Measurements from ENCODE around the gene MAML3.

Gene MAML3

DNA sequence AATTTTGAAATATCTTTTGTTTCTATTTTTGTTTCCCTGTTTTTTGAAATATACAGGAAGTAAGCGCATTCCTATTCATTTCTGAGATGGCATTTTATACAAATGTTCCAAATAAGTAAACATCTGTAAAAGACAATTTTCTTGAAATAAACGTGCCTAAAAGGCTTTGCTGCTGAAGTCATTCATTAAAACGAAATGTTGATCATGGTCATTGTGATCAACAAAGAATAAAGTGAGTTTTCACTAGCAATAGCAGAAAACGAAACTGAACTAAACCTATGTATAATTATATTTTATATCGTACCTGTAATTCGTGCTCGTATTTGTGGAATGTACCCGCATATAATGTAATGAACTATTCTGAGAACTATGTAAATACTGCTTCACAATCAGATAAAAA lies 267.2 kb downstream of the MAML3 start:
- Histone ChIP-seq H2AFZ (ENCODE audit: low read length) (no peak overlapping the region), H3K4me3 (ENCODE audit: low read depth, low read length, poor library complexity, severe bottlenecking) (no peak overlapping the region)

DNA sequence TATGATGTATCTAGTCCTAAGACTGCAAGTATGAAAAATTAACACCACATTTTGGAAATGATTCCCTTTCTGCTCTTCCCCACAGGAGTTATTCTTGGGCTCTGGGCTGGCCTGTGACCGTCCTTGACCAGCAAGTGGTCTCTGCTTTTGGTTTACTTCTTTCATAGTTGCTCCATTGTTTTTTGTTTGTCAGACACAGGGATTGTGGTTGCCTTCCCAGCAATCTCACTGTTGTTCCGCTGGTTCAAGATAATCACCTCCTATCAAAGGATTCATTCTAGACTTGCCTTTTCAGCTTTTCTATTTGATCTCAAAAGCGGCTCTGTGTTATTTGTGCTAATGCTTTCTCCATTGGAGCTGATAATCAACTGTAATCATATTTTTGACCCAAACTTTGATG lies 269.5 kb downstream of the MAML3 start:
- H3F3A ChIP-seq (ENCODE audit: insufficient read depth, low read length): no peaks in the 10 kb centered on the region

More for the DNA sequence above, 267.2 kb downstream of the MAML3 start:
- H3K27ac ChIP-seq (ENCODE audit: low read depth, low read length, poor library complexity, severe bottlenecking): no peak overlapping the region
- no peak overlapping the region for H3K4me2 ChIP-seq (ENCODE audit: low read length)
- no peak overlapping the region for H3K9ac ChIP-seq (ENCODE audit: low read length)
- no peaks in the 10 kb centered on the region for H3K4me1 ChIP-seq (ENCODE audit: insufficient read depth, low read length, severe bottlenecking)
- no peaks in the 10 kb centered on the region for H3K9me2 ChIP-seq (ENCODE audit: low read depth, low read length)
- no peaks in the 10 kb centered on the region for H3F3A ChIP-seq (ENCODE audit: insufficient read depth, low read length)
- no peaks in the 10 kb centered on the region for H3K27me3 ChIP-seq (ENCODE audit: insufficient read depth, low read length)
- no peaks in the 10 kb centered on the region for H3K36me3 ChIP-seq (ENCODE audit: insufficient read depth, low read length)
- H3K79me2 ChIP-seq (ENCODE audit: insufficient read depth, low read length): no peaks in the 10 kb centered on the region
- no peaks in the 10 kb centered on the region for H3K9me3 ChIP-seq (ENCODE audit: low read length)
- H4K20me1 ChIP-seq (ENCODE audit: insufficient read depth, low read length): no peaks in the 10 kb centered on the region
- TF ChIP-seq, protein P1, sequence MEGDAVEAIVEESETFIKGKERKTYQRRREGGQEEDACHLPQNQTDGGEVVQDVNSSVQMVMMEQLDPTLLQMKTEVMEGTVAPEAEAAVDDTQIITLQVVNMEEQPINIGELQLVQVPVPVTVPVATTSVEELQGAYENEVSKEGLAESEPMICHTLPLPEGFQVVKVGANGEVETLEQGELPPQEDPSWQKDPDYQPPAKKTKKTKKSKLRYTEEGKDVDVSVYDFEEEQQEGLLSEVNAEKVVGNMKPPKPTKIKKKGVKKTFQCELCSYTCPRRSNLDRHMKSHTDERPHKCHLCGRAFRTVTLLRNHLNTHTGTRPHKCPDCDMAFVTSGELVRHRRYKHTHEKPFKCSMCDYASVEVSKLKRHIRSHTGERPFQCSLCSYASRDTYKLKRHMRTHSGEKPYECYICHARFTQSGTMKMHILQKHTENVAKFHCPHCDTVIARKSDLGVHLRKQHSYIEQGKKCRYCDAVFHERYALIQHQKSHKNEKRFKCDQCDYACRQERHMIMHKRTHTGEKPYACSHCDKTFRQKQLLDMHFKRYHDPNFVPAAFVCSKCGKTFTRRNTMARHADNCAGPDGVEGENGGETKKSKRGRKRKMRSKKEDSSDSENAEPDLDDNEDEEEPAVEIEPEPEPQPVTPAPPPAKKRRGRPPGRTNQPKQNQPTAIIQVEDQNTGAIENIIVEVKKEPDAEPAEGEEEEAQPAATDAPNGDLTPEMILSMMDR (IDR thresholded peaks at IDR 0.05; ENCODE audit: low read length): no peak
- no peak for TF ChIP-seq EZH2 (IDR thresholded peaks at IDR 0.05; ENCODE audit: borderline replicate concordance, low read length)

DNA sequence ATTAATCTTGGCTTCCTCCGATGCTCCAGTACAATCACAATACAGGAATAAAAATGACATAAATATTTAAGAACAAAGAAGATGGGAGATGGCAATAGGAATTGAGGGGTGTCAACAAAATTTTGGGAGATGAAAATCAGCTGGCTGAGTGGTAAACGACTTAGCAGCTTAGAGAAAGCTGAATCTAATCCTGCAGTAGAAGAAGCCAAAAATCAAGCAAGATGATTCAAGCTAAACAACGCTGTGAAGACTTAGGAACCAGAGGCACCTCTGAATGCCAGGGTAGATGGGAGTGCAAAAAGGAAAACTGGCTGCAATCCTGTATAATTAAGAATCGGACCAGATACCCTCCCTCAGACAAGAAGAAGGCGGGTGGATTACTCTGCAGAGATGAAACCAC lies 273.1 kb downstream of the MAML3 start:
- H3K4me3 ChIP-seq (ENCODE audit: low read depth, low read length, poor library complexity, severe bottlenecking): no peak overlapping the region
- no peaks in the 10 kb centered on the region for H3K9me3 ChIP-seq (ENCODE audit: low read length)
- no peaks in the 10 kb centered on the region for H3K36me3 ChIP-seq (ENCODE audit: insufficient read depth, low read length)
- no peaks in the 10 kb centered on the region for H3K27me3 ChIP-seq (ENCODE audit: insufficient read depth, low read length)
- H3K4me1 ChIP-seq (ENCODE audit: insufficient read depth, low read length, severe bottlenecking): no peaks in the 10 kb centered on the region
- no peaks in the 10 kb centered on the region for H3K79me2 ChIP-seq (ENCODE audit: insufficient read depth, low read length)
- no peak overlapping the region for H3K4me2 ChIP-seq (ENCODE audit: low read length)
- TF ChIP-seq EZH2 (IDR thresholded peaks at IDR 0.05; ENCODE audit: borderline replicate concordance, low read length): no peak
- TF ChIP-seq, protein P1 (IDR thresholded peaks at IDR 0.05; ENCODE audit: low read length): no peak
- H3K27ac ChIP-seq (ENCODE audit: low read depth, low read length, poor library complexity, severe bottlenecking): no peak overlapping the region
- H2AFZ ChIP-seq (ENCODE audit: low read length): no peak overlapping the region
- H3F3A ChIP-seq (ENCODE audit: insufficient read depth, low read length): no peaks in the 10 kb centered on the region
- H4K20me1 ChIP-seq (ENCODE audit: insufficient read depth, low read length): no peaks in the 10 kb centered on the region
- H3K9ac ChIP-seq (ENCODE audit: low read length): no peak overlapping the region
- H3K9me2 ChIP-seq (ENCODE audit: low read depth, low read length): no peaks in the 10 kb centered on the region

More for the DNA sequence above, 269.5 kb downstream of the MAML3 start:
- Histone ChIP-seq H3K9me2 (ENCODE audit: low read depth, low read length) (no peaks in the 10 kb centered on the region), H3K4me1 (ENCODE audit: insufficient read depth, low read length, severe bottlenecking) (no peaks in the 10 kb centered on the region), H3K4me3 (ENCODE audit: low read depth, low read length, poor library complexity, severe bottlenecking) (no peak overlapping the region), H3K4me2 (ENCODE audit: low read length) (no peak overlapping the region), H3K36me3 (ENCODE audit: insufficient read depth, low read length) (no peaks in the 10 kb centered on the region), H3K9ac (ENCODE audit: low read length) (no peak overlapping the region), H3K79me2 (ENCODE audit: insufficient read depth, low read length) (no peaks in the 10 kb centered on the region), H3K27me3 (ENCODE audit: insufficient read depth, low read length) (no peaks in the 10 kb centered on the region), H2AFZ (ENCODE audit: low read length) (no peak overlapping the region), H4K20me1 (ENCODE audit: insufficient read depth, low read length) (no peaks in the 10 kb centered on the region), H3K9me3 (ENCODE audit: low read length) (no peaks in the 10 kb centered on the region), H3K27ac (ENCODE audit: low read depth, low read length, poor library complexity, severe bottlenecking) (no peak overlapping the region)
- TF ChIP-seq, protein P1 (IDR thresholded peaks at IDR 0.05; ENCODE audit: low read length): no peak
